Epithelial cell of prostate (primary cell): ENCODE data around the gene FLCN.
"Not testable (repeated sequence)": the region's sequence is repeated elsewhere in the genome, so short reads cannot be mapped to it uniquely, and the experiment has no call there.

Source experiments
- DNase-seq: peaks from one replicate; pipeline ENCODE4 v3.0.0-alpha.2; 2011; ENCODE audit warnings: low read depth, low spot score
- H3K27ac ChIP-seq: fragments of 450-650 bp; 2 replicates; pipeline ENCODE4 v1.5.1; 2017; ENCODE audit warnings: mild to moderate bottlenecking

FLCN gene

GRCh38 chr17:17237026-17237799, at the start of gene FLCN:
FLCN (minus strand) TSS chr17:17237168; CDS start chr17:17228137, 9,031 bp downstream.
- peak within 1 kb of the TSS; percentile 69 for H3K27ac ChIP-seq
- DNase-seq: peak; percentile 27

GRCh38 chr17:17285951-17286350, 49.0 kb upstream of the FLCN start:
- H3K27ac ChIP-seq: no peak overlapping the region
- no peak for DNase-seq

DNA sequence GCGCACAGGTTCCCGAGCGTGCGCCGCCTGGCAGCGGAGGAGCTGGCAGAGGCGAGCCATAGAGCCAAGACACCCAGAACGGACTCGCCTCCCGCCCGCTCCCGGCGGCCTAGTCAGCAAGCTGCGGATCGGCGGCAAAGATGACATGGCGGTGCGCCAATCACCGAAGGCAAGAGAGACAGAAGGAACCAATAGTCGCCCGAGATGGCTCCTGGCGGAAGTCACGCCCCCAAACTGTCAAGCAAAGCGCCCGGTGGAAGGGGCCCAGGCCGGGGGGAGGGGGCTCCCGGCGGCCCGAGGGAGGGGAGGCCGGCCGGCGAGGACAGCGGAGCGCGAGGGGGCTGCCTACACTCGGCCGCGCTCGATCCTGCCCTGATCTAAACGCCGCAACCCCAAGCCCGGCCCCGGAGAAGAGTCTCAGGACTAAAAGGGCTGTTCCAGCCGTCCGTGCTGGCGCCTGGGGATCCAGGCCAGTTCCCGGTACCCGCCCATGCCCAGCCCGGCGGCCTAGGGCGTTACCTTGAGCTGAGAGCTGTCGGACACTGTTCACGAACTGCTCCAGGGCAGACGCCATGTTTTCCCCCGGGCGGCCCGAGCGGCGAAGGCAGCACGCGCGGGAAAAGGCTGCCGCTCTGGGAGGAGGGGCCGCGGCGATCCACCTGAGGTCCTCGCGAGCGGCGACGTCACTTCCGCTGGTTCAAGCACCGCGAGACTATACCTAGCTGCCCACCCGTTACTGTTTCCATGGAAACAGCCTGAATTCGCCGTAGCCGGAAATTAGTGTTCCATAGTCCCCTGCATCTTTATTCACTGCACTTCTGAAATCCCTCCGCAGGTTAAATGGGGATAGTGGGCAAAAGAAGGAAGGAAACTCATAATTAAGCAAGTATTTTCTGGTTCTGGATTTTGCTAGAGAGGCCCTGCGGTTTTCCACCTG, 43.9 kb upstream of the FLCN start, which contains the start of gene COPS3:
Gene COPS3, minus strand, starts transcription at position 634 of the 937 bp plus-strand sequence. Its CDS starts 60 bp downstream, at position 574.
- peak within 1 kb of the TSS; percentile 77 for H3K27ac ChIP-seq
- peak; percentile 78 for DNase-seq

- H3K27ac ChIP-seq: no peak overlapping the region
- no peak for DNase-seq
Observed at GRCh38 chr17:17279316-17279715, 42.3 kb upstream of the FLCN start.

GRCh38 chr17:17277431-17277830, 40.5 kb upstream of the FLCN start:
- H3K27ac ChIP-seq: not testable (repeated sequence)

DNA sequence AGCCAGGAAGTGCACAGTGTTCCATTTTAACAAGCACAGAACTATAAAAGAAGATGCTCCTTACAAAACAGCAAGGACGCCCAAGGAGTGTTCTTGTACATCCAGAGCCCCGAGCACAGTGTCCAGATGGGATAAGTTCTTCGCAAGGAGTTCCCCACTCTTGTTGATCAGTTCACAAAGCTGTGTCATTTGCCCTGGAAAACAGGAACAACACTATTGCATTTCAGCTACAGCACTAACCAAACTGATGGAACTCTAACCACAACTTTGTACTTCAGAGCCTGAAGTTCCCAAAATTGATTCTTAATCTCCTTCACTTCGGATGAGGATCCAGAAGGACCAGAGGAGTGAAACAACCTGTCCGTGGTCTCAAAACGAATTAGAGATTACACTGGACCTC, 39.0 kb upstream of the FLCN start:
- no peak overlapping the region for H3K27ac ChIP-seq

More at GRCh38 chr17:17277431-17277830, 40.5 kb upstream of the FLCN start:
- DNase-seq: not testable (repeated sequence)

DNA sequence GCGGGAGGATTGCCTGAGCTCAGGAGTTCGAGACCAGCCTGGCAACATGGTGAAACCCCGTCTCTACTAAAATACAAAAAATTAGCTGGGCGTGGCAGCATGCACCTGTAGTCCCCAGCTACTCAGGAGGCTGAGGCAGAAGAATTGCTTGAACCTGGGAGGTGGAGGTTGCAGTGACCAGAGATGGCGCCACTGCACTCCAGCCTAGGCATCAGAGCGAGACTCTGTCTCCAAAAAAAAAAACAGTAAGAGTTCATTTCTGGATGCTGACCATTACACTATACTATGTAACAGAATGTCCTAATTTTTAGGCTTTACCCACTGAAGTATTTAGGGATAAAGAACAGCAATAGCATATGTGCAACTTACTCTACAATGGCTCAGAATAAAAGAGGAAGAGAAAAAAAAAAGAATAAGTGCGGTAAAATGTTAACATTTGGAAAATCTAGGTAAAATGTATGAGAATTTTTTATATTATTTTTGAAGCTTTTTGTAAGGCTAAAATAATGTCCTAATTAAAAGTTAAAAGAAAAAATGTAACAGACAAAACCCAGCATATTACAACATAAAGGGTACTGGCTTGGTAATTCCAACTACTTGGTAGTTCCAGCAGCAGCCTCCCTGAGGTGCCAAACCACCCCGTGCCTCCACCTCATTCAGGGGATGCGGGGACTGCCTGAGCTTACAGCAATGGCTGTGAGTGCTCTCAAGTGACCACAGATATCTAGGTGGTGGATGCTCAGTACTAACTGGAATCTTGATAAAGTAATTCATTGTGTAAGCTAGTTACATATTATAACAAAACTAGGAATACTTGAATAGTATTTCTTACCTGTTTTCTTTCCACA, 33.2 kb upstream of the FLCN start:
- H3K27ac ChIP-seq: no peak overlapping the region
- no peak for DNase-seq

More for the DNA sequence above, 39.0 kb upstream of the FLCN start:
- DNase-seq: no peak

GRCh38 chr17:17264430-17264829, 27.5 kb upstream of the FLCN start:
- H3K27ac ChIP-seq: no peak overlapping the region
- no peak for DNase-seq

- H3K27ac ChIP-seq: no peak overlapping the region
- DNase-seq: no peak
Observed at GRCh38 chr17:17258998-17259397, 22.0 kb upstream of the FLCN start.

DNA sequence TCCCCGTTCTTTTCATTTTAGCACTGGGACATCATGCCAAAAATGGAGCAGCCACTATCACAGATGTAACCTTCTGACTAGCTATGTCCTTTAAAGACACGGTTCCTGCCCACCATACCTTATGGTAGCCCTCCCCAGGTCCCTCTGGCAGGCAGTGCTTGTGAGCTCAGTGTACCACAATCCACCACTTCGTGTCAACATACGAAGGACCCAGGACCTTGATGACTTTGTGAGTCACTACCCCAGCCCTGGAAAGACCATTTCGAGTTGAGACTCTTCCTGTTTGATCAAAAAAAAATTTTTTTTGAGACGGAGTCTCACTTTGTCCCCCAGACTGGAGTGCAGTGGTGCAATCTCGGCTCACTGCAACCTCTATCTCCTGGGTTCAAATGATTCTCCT, 21.0 kb upstream of the FLCN start:
- no peak overlapping the region for H3K27ac ChIP-seq
- DNase-seq: no peak

DNA sequence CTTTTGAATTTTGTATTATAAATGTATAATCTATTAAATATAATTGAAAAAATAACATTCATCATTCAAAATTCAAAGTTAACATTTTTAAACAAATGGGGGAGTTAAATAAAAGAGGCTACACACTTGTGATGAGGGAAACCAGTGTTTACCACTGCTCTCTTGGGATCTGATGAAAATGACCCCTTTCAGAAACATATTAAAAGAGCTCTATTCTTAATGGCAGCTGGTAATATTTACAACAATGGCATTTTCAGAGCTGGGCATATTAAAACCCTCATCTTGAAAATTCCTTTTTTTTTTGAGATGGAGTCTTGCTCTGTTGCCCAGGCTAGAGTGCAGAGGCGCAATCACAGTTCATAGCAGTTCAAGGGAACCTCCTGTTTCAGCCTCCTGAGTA, 19.3 kb upstream of the FLCN start:
- no peak overlapping the region for H3K27ac ChIP-seq
- DNase-seq: no peak

DNA sequence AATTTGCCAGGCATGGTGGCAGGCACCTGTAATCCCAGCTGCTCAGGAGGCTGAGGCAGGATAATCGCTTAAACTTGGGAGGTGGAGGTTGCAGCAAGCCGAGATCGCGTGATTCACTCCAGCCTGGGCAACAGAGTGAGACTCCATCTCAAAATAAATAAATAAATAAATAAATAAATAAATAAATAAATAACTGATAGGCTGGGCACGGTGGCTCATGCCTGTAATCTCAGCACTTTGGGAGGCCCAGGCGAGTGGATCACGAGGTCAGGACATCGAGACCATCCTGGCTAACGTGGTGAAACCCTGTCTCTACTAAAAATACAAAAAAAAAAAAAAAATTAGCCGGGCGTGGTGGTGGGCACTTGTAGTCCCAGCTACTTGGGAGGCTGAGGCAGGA, 18.7 kb upstream of the FLCN start:
- not testable (repeated sequence) for DNase-seq, H3K27ac ChIP-seq

DNA sequence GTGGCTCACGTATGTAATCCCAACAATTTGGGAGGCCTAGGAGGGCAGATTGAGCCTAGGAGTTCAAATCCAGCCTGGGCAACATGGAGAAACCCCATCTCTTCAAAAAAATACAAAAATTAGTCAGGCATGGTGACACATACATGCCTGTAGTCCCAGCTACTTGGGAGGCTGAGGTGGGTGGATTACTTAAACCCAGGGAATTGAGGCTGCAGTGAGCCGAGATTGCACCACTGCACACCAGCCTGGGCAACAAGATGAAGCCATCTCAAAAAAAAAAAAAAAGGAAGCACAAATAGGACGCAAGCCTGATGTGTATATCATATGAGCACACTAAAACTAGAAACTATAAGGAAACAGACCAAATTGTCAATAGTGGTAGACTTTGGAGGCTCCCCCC, 17.1 kb upstream of the FLCN start:
- DNase-seq: no peak
- no peak overlapping the region for H3K27ac ChIP-seq

- DNase-seq: no peak
- H3K27ac ChIP-seq: no peak overlapping the region
Observed at GRCh38 chr17:17253406-17253805, 16.4 kb upstream of the FLCN start.

DNA sequence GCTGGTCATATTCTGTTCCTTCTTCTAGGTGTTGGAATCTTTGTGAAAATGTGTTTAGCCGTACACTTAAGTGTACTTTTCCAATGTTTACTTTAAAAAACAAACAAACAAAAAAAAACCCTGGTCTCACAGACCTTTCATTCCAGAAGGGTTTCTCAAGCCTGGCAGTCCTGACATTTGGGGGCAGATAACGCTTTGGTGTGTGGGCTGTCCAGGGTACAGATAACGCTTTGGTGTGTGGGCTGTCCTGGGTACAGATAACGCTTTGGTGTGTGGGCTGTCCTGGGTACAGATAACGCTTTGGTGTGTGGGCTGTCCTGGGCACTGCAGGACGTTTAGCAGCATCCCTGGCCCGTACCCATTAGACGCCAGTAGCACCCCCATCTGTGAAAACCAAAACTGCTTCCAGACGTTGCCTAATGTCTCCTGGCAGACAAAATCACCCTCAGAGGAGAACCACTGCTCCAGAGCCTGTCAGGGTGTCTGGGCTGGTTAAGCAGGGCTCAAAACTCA, 15.2 kb upstream of the FLCN start:
- no peak overlapping the region for H3K27ac ChIP-seq
- DNase-seq: no peak

DNA sequence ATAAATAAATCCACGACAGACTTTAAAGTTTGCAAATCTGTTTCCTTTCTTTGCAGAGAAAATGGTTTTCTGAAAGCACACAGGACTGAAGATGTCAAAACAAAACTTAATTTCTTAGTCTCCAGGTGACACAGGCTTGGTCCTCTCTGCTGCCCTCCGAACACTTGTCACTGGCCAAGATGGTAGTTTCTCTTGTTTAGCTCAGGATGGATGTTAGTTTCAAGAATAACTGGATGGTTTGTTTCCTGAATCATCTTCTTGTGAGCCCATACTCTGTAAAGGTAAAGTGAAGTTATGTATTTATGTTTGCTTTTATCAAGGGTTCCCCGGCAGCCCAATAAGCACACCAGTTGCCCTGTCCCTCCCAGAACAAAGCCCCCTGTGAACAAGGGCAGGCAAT, 9.9 kb upstream of the FLCN start:
- DNase-seq: no peak
- H3K27ac ChIP-seq: no peak overlapping the region

- H3K27ac ChIP-seq: no peak overlapping the region
- DNase-seq: no peak
Observed at GRCh38 chr17:17243163-17243562, 6.2 kb upstream of the FLCN start.

DNA sequence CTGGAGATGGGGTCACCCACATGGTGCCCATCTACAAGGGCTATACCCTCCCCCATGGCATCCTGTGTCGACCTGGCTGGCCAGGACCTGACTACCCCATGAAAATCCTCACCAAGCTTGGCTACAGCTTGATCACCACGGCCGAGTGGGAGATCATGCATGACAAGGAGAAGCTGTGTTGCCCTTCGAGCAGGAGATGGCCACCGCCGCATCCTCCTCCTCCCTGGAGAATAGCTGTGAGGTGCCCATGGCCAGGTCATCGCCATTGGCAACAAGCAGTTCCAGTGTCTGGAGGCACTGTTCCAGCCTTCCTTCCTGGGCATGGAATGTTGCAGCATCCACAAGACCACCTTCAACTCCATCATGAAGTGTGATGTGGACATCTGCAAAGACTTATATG, 5.3 kb upstream of the FLCN start:
- DNase-seq: no peak
- no peak overlapping the region for H3K27ac ChIP-seq

- no peak for DNase-seq
- no peak overlapping the region for H3K27ac ChIP-seq
Observed at GRCh38 chr17:17241656-17242055, 4.7 kb upstream of the FLCN start.

DNA sequence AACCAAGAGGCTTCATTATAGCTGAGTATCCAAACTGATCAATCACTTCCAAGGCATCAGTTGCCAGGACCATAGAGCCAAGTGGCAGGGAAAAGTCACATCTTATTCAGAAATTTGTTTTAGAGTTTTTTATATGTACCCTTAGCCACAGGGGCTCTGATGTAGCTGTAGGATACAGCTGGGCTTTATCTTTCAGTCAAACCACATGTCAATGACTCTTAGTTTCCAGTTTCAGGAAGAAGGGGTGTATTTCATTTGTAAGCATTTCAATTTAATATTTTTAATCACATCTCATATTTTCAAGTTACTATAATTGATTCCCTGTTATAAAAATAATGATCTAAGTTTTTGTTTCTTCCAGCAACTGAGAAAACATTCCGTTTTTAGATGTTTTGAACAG, 2.9 kb upstream of the FLCN start:
- H3K27ac ChIP-seq: no peak overlapping the region
- no peak for DNase-seq
